GM12878 (cell line): ENCODE measurements around the gene SYK. TPM values are rescaled to one million over a fixed set of nuclear protein-coding genes. Genes with fewer than 3 reads are reported as not detected.

Source experiments
- CHD1 ChIP-seq: IDR thresholded peaks from 2 replicates; pipeline ENCODE4 v1.6.1; 2012; ENCODE audit warnings: low read depth, low read length, improper control_type of control experiment
- HCFC1 ChIP-seq: fragments of 150-350 bp; IDR thresholded peaks from 2 replicates; pipeline ENCODE4 v1.6.1; 2014; ENCODE audit warnings: low read length
- HDAC2 ChIP-seq: fragments of 200-600 bp; sonication (generic); IDR thresholded peaks from 2 replicates; pipeline ENCODE4 v1.6.1; 2017
- HDGF ChIP-seq: fragments of 450-650 bp; IDR thresholded peaks from 2 replicates; pipeline ENCODE4 v1.6.1; 2016; ENCODE audit warnings: antibody characterized with exemption
- HSF1 ChIP-seq: fragments of 150-350 bp; IDR thresholded peaks from 2 replicates; pipeline ENCODE4 v1.6.1; 2014; ENCODE audit warnings: mild to moderate bottlenecking, low read depth, low read length
- KAT2A ChIP-seq: conservative IDR thresholded peaks from 2 replicates; pipeline ENCODE4 v1.6.1; 2011; ENCODE audit warnings: low read depth, low read length; ENCODE audit not compliant: control insufficient read depth
- LARP7 ChIP-seq: fragments of 450-650 bp; IDR thresholded peaks from 2 replicates; pipeline ENCODE4 v1.6.1; 2017; ENCODE audit warnings: mild to moderate bottlenecking
- MEF2B ChIP-seq: fragments of 450-650 bp; IDR thresholded peaks from 2 replicates; pipeline ENCODE4 v1.6.1; 2018; ENCODE audit warnings: mild to moderate bottlenecking, moderate library complexity; ENCODE audit not compliant: partially characterized antibody, poor library complexity, severe bottlenecking
- MLLT1 ChIP-seq: fragments of 450-650 bp; IDR thresholded peaks from 2 replicates; pipeline ENCODE4 v1.6.1; 2016; ENCODE audit warnings: mild to moderate bottlenecking
- MTA3 ChIP-seq: IDR thresholded peaks from 2 replicates; pipeline ENCODE4 v1.6.1; 2012; ENCODE audit warnings: low read length, inconsistent platforms, borderline replicate concordance
- MYC ChIP-seq: IDR thresholded peaks from 2 replicates; pipeline ENCODE4 v1.6.1; 2011; ENCODE audit warnings: mild to moderate bottlenecking, low read length, moderate library complexity, inconsistent platforms; ENCODE audit not compliant: insufficient read depth, insufficient replicate concordance, insufficient read length, severe bottlenecking
- NFYB ChIP-seq: IDR thresholded peaks from 2 replicates; pipeline ENCODE4 v1.6.1; 2011; ENCODE audit warnings: low read depth, mild to moderate bottlenecking, low read length, improper control_type of control experiment, moderate library complexity; ENCODE audit not compliant: insufficient read depth
- PBX3 ChIP-seq: IDR thresholded peaks from 2 replicates; pipeline ENCODE4 v1.6.1; 2011; ENCODE audit warnings: mild to moderate bottlenecking, low read depth, low read length, moderate library complexity; ENCODE audit not compliant: insufficient replicate concordance
- POU2F2 ChIP-seq: IDR thresholded peaks from 3 replicates; pipeline ENCODE4 v1.6.1; 2011; ENCODE audit warnings: low read depth, mild to moderate bottlenecking, low read length, borderline replicate concordance
- RAD21 ChIP-seq: IDR thresholded peaks from 2 replicates; pipeline ENCODE4 v1.6.1; 2011; ENCODE audit warnings: mild to moderate bottlenecking, low read depth, low read length, moderate library complexity; ENCODE audit not compliant: insufficient read depth
- RFX5 ChIP-seq: IDR thresholded peaks from 2 replicates; pipeline ENCODE4 v1.6.1; 2011; ENCODE audit warnings: low read depth, low read length, improper control_type of control experiment
- SMAD1 ChIP-seq: fragments of 450-650 bp; IDR thresholded peaks from 2 replicates; pipeline ENCODE4 v1.6.1; 2018; ENCODE audit warnings: mild to moderate bottlenecking, low read depth; ENCODE audit not compliant: partially characterized antibody
- SMC3 ChIP-seq: IDR thresholded peaks from 2 replicates; pipeline ENCODE4 v1.6.1; 2011; ENCODE audit warnings: low read length, improper control_type of control experiment, borderline replicate concordance
- SP1 ChIP-seq: IDR thresholded peaks from one replicate; pipeline ENCODE4 v1.6.1; 2011; ENCODE audit warnings: low read depth, low read length
- ZNF207 ChIP-seq: fragments of 450-650 bp; IDR thresholded peaks from 2 replicates; pipeline ENCODE4 v1.6.1; 2014; ENCODE audit warnings: antibody characterized with exemption, mild to moderate bottlenecking, borderline replicate concordance
- ZNF274 ChIP-seq: IDR thresholded peaks from one replicate; pipeline ENCODE4 v1.8.0; 2011; ENCODE audit not compliant: insufficient read length, insufficient read depth
- ZNF687 ChIP-seq: fragments of 450-650 bp; IDR thresholded peaks from 2 replicates; pipeline ENCODE4 v1.6.1; 2017; ENCODE audit warnings: mild to moderate bottlenecking, moderate library complexity
- polyA plus RNA-seq, 11 experiments: library from polyadenylated mRNA; depleted of rRNA in 4 of 11; unstranded in 6 of 11; stranded (reverse) in 5 of 11; fragments of >200 nt; fragmentation: Nextera tagmentation in 4 of 11; fragmentation: Illumina TruSeq in 1 of 11; extraction: Ambion mirVana in 4 of 11; extraction: Trizol in 1 of 11; gene quantifications; 1 replicate in 1 of 11; 2 replicates in 10 of 11; pipeline versions ENCODE4 v1.2.1 to v1.2.3, GENCODE V29; 2011 to 2016; ENCODE audit warnings: inconsistent platforms in 2 of 11, missing spikeins in 2 of 11, low read depth in 1 of 11
- total RNA-seq, 4 experiments: library from RNA; depleted of rRNA in 3 of 4; stranded (reverse); fragments of >200 nt in 3 of 4; fragmentation: Illumina TruSeq in 1 of 4; extraction: Trizol in 1 of 4; gene quantifications; 2 replicates each; pipeline versions ENCODE4 v1.2.1 to v1.2.3, GENCODE V29; 2013 to 2021

The SYK gene
- total and polyA plus RNA-seq, 10 of the 15 experiments (the other 5 are each of a cell fraction or from before 2014, with no cell fraction given), result 6.5 to 135 (median 68.8) TPM

- TF ChIP-seq RAD21 (no peak), LARP7 (no peak), HCFC1 (no peak), NFYB (no peak), HDAC2 (no peak), RFX5 (no peak), POU2F2 (0 out of 3 replicates have a peak, but pooled peaks have one; percentile 38), MEF2B (no peak), CHD1 (no peak), ZNF687 (no peak), SMC3 (no peak), ZNF207 (no peak), HSF1 (no peak), SMAD1 (no peak), MYC (no peak), KAT2A (no peak), MTA3 (no peak), HDGF (no peak), MLLT1 (no peak), ZNF274 (no peak), SP1 (no peak), PBX3 (no peak)
Measured at GRCh38 chr9:90830977-90831376, 29.4 kb downstream of the SYK start (continued).
